Mucosa of descending colon (tissue), 3 donors: Measurements from ENCODE around the gene CDK11B. TPM values are rescaled to one million over a fixed set of nuclear protein-coding genes. Genes with fewer than 3 reads are reported as not detected.

Experiments
- ATAC-seq: fragments of 200-7000 bp; cut with Tn5 transposase; one replicate; pipeline ENCODE4 v1.9.1; 2020; ENCODE audit warnings: mild to moderate bottlenecking, moderate library complexity
- DNase-seq, 3 donors: peaks; one replicate each; pipeline ENCODE4 v3.0.0-alpha.2; 2020
- H3K36me3 ChIP-seq: fragments of 200-600 bp; one replicate; pipeline ENCODE4 v1.8.0; 2021; ENCODE audit warnings: low read depth, mild to moderate bottlenecking
- H3K4me1 ChIP-seq: fragments of 200-600 bp; one replicate; pipeline ENCODE4 v1.8.0; 2021; ENCODE audit warnings: low read depth, mild to moderate bottlenecking
- H3K4me3 ChIP-seq: fragments of 200-600 bp; one replicate; pipeline ENCODE4 v1.8.0; 2021; ENCODE audit warnings: mild to moderate bottlenecking
- H3K9me3 ChIP-seq: fragments of 200-600 bp; one replicate; pipeline ENCODE4 v1.8.0; 2021; ENCODE audit warnings: mild to moderate bottlenecking
- intact Hi-C, 2 donors: fragments of 100-400 bp; cut with DNase I in 1 of 2; cut with micrococcal nuclease in 1 of 2; formaldehyde crosslinking; loops; one replicate each; pipeline versions ENCODE4 v1.11.0 to v1.11.1; 2022; cut with DNase I, micrococcal nuclease
- total RNA-seq, 3 donors: library from RNA; stranded (reverse); fragmentation: NEBNext Ultra II Directional in 2 of 3; extraction: Animal tissue kit (Norgen Biotek cat#: 25700) in 2 of 3; gene quantifications; one replicate each; pipeline versions ENCODE4 v1.2.1 to v1.2.4, GENCODE V29; 2021 to 2023
- TF ChIP-seq, protein P1 (sequence below): fragments of 200-600 bp; IDR thresholded peaks from one replicate; pipeline ENCODE4 v1.8.0; 2022; ENCODE audit warnings: antibody characterized with exemption, mild to moderate bottlenecking
- donor health status: DM: no; HTN: no; CAD: no; lungs with moderate emphysema.
- donor health status: DM: no; HTN: no; CAD: no.
- donor health status: DM: no; HTN: yes; CAD: no.

The CDK11B gene
- total RNA-seq, 3 donors from 2014 or later: 31.9 to 45.6 (median 36.8) TPM

DNA sequence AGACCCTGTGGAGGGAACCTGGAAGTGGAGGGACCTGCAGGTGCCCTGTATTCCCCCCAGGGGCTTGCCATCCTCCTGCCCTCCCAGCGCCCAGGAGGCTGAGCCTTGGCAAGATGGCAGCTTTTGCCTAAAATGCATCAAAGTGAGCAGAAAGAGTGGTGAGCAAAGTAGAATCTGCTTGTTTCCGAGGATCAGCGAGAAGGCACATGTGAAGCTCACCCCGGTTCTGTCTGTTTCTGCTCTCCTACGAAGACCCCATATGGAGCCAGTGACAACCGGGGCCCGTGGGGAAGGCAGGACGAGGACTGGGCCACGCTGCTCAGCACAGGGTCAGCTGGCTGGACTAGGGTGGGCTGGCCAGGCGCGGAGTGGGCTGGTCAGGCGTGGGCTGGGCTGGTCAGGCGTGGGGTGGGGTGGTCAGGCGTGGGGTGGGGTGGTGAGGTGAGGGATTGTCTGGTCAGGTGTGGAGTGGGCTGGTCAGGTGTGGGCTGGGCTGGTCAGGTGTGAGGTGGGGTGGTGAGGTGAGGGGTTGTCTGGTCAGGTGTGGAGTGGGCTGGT is 53.7 kb downstream of the CDK11B start:
- intact Hi-C loops: no loop called here
- ATAC-seq (no peak), DNase-seq (peak in 1 of 3 donors; percentile 42)
- Histone ChIP-seq H3K4me1 (peaks cover 8% of the 10 kb centered on the region), H3K9me3 (no peaks in the 10 kb centered on the region), H3K36me3 (no peaks in the 10 kb centered on the region), H3K4me3 (no peak overlapping the region)
- TF ChIP-seq, protein P1, sequence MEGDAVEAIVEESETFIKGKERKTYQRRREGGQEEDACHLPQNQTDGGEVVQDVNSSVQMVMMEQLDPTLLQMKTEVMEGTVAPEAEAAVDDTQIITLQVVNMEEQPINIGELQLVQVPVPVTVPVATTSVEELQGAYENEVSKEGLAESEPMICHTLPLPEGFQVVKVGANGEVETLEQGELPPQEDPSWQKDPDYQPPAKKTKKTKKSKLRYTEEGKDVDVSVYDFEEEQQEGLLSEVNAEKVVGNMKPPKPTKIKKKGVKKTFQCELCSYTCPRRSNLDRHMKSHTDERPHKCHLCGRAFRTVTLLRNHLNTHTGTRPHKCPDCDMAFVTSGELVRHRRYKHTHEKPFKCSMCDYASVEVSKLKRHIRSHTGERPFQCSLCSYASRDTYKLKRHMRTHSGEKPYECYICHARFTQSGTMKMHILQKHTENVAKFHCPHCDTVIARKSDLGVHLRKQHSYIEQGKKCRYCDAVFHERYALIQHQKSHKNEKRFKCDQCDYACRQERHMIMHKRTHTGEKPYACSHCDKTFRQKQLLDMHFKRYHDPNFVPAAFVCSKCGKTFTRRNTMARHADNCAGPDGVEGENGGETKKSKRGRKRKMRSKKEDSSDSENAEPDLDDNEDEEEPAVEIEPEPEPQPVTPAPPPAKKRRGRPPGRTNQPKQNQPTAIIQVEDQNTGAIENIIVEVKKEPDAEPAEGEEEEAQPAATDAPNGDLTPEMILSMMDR: no peak

GRCh38 chr1:1604374-1605033 is 54.3 kb downstream of the CDK11B start:
- Histone ChIP-seq H3K36me3 (no peaks in the 10 kb centered on the region), H3K4me1 (peaks cover 8% of the 10 kb centered on the region), H3K4me3 (no peak overlapping the region), H3K9me3 (no peaks in the 10 kb centered on the region)
- TF ChIP-seq, protein P1: no peak
- DNase-seq (no peak), ATAC-seq (no peak)
- intact Hi-C loops: no loop called here

DNA sequence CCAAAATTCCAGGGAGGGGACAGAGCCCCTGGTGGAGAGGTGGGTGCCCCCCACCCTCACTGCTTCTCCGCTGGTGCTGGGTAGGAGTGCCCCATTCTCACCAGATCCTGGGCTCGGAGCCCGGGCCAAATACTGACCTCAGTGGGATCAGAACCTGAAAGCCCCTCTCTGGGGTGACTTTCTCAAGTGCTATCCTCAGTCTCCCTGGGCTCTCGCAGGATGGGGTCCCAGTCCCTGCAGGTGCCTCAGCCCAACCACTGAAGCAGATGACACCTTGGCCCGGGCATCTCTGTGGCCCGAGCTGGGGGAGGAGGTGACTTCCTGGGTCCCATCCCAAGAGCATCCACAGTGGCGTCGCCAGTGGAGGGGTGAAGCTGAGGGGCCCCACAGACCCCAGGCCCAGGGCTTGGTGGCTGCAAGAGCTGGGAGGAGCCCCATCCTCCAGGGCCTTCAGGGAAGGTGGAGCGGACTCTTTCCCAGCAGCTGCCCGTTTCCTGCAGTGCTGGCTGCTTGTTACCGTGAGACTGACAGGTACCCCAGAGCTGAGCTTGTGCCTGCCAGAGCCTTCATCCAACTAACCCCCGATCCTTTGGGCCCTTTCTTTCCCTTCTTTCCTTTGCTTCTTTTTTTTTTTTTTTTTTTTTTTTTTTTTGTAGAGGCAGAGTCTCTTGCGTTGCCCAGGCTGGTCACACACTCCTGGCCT is 55.0 kb downstream of the CDK11B start:
- no peaks in the 10 kb centered on the region for H3K36me3 ChIP-seq
- intact Hi-C loops: no loop called here
- DNase-seq: no peak
- no peaks in the 10 kb centered on the region for H3K9me3 ChIP-seq
- H3K4me1 ChIP-seq: peaks cover 12% of the 10 kb centered on the region
- TF ChIP-seq, protein P1: no peak
- H3K4me3 ChIP-seq: no peak overlapping the region
- ATAC-seq: no peak

- no peak overlapping the region for H3K4me3 ChIP-seq
- intact Hi-C loops: no loop called here
- H3K36me3 ChIP-seq: no peaks in the 10 kb centered on the region
- ATAC-seq: no peak
- DNase-seq: no peak
- TF ChIP-seq, protein P1: no peak
- peaks cover 12% of the 10 kb centered on the region for H3K4me1 ChIP-seq
- no peaks in the 10 kb centered on the region for H3K9me3 ChIP-seq
Observed at GRCh38 chr1:1602968-1603506, 55.8 kb downstream of the CDK11B start.

GRCh38 chr1:1602304-1602967 is 56.4 kb downstream of the CDK11B start:
- H3K4me1 ChIP-seq: peaks cover 12% of the 10 kb centered on the region
- intact Hi-C loops: no loop called here
- no peak for ATAC-seq

More at GRCh38 chr1:1602304-1602967, 56.4 kb downstream of the CDK11B start:
- Histone ChIP-seq H3K9me3 (no peaks in the 10 kb centered on the region), H3K36me3 (no peaks in the 10 kb centered on the region), H3K4me3 (no peak overlapping the region)
- TF ChIP-seq, protein P1: no peak
- DNase-seq: no peak
